Vagina (tissue), 2 donors: ENCODE data around the gene ATAD5. TPM values are rescaled to one million over a fixed set of nuclear protein-coding genes. Genes with fewer than 3 reads are reported as not detected.
"Not testable (repeated sequence)": the region's sequence is repeated elsewhere in the genome, so short reads cannot be mapped to it uniquely, and the experiment has no call there.

Source experiments
- DNase-seq, 2 donors: peaks; one replicate each; pipeline ENCODE4 v3.0.0-alpha.2; 2017; ENCODE audit errors: extremely low spot score in 2 of 2
- H3K27ac ChIP-seq: fragments of 200-600 bp; sonication (generic); one replicate; pipeline ENCODE4 v1.5.1; 2019
- H3K27me3 ChIP-seq: fragments of 200-600 bp; sonication (generic); one replicate; pipeline ENCODE4 v1.5.1; 2019
- H3K36me3 ChIP-seq, 2 donors: fragments of 200-600 bp; sonication (generic); one replicate each; pipeline ENCODE4 v1.5.1; 2017 to 2019
- H3K4me1 ChIP-seq: fragments of 200-600 bp; sonication (generic); one replicate; pipeline ENCODE4 v1.5.1; 2019
- H3K4me3 ChIP-seq, 2 donors: fragments of 200-600 bp; sonication (generic); 1 replicate in 1 of 2; 2 replicates in 1 of 2; pipeline ENCODE4 v1.5.1; 2016 to 2019
- H3K9me3 ChIP-seq: fragments of 200-600 bp; sonication (generic); one replicate; pipeline ENCODE4 v1.5.1; 2019
- CTCF ChIP-seq, 3 experiments: fragments of 450-650 bp in 2 of 3; fragments of 200-600 bp in 1 of 3; sonication (generic) in 1 of 3; IDR thresholded peaks; one replicate each; pipeline ENCODE4 v1.5.1; 2017 to 2019; ENCODE audit warnings: antibody characterized with exemption in 3 of 3, mild to moderate bottlenecking in 2 of 3, moderate library complexity in 2 of 3
- POLR2A ChIP-seq, 2 donors: fragments of 450-650 bp; IDR thresholded peaks; one replicate each; pipeline ENCODE4 v1.6.1; 2017; ENCODE audit warnings: antibody characterized with exemption in 2 of 2, mild to moderate bottlenecking in 2 of 2, moderate library complexity in 2 of 2
- POLR2AphosphoS5 ChIP-seq, 2 donors: sonication (generic); formaldehyde crosslinking; IDR thresholded peaks; one replicate each; pipeline ENCODE4 v1.9.0; 2017; ENCODE audit warnings: antibody characterized with exemption in 2 of 2, mild to moderate bottlenecking in 2 of 2, low read depth in 1 of 2; ENCODE audit not compliant: insufficient read depth in 1 of 2
- intact Hi-C: fragments of 100-400 bp; cut with DNase I; formaldehyde crosslinking; loops from one replicate; pipeline ENCODE4 v1.15.1; 2023
- total RNA-seq: library from RNA; depleted of rRNA; stranded (reverse); fragments of >200 nt; gene quantifications from one replicate; pipeline ENCODE4 v1.2.3, GENCODE V29; 2016

The ATAD5 gene
- total RNA-seq, 1 donor from 2014 or later, result 2.7 TPM

GRCh38 chr17:30905742-30906100 lies 74.0 kb downstream of the ATAD5 start:
- TF ChIP-seq POLR2A (IDR thresholded peaks at IDR 0.05), result no peak
- no peak for TF ChIP-seq POLR2AphosphoS5 (IDR thresholded peaks at IDR 0.05; ENCODE audit: insufficient read depth in 1 of 2, low read depth in 1 of 2)
- no peak for TF ChIP-seq CTCF (IDR thresholded peaks at IDR 0.05)

GRCh38 chr17:30906101-30906911 lies 74.5 kb downstream of the ATAD5 start, which contains the start of gene TEFM:
Gene TEFM (minus strand): TSS chr17:30906238. CDS start chr17:30906198, 40 bp downstream.
- intact Hi-C loops, result loop anchor here (2.0 kb wide), 1 partner anchor 64 kb away; the partner anchor contains the start of gene RNF135
- Histone ChIP-seq H3K27ac (peak within 1 kb of the TSS; percentile 67), H3K9me3 (no peaks in the 10 kb centered on the region), H3K4me1 (peaks cover 26% of the 10 kb centered on the region), H3K4me3 (peak within 1 kb of the TSS; percentile 71 to 80), H3K27me3 (no peaks in the 10 kb centered on the region), H3K36me3 (peaks cover 0 to 11% of the 10 kb centered on the region in 2 donors)
- DNase-seq, result peak in 1 of 2 donors; percentile 89
- TF ChIP-seq POLR2A (IDR thresholded peaks at IDR 0.05) (no peak), CTCF (IDR thresholded peaks at IDR 0.05) (no peak), POLR2AphosphoS5 (IDR thresholded peaks at IDR 0.05; ENCODE audit: insufficient read depth in 1 of 2, low read depth in 1 of 2) (peak; percentile 71 to 77)

More at GRCh38 chr17:30905742-30906100, 74.0 kb downstream of the ATAD5 start:
- Histone ChIP-seq H3K27me3 (no peaks in the 10 kb centered on the region), H3K4me1 (peaks cover 26% of the 10 kb centered on the region), H3K27ac (peak overlapping the region; percentile 67), H3K36me3 (peaks cover 0 to 11% of the 10 kb centered on the region in 2 donors), H3K4me3 (peak overlapping the region; percentile 71 to 80), H3K9me3 (no peaks in the 10 kb centered on the region)
- intact Hi-C loops, result loop anchor here (2.0 kb wide), 1 partner anchor 65 kb away; the partner anchor contains the start of gene RNF135
- DNase-seq, result no peak

GRCh38 chr17:30908717-30909420 lies 77.1 kb downstream of the ATAD5 start:
- H3K4me3 ChIP-seq, result no peak overlapping the region
- no peaks in the 10 kb centered on the region for H3K9me3 ChIP-seq
- no peak overlapping the region for H3K27ac ChIP-seq
- peaks cover 0 to 2% of the 10 kb centered on the region in 2 donors for H3K36me3 ChIP-seq
- DNase-seq, result no peak
- peaks cover 26% of the 10 kb centered on the region for H3K4me1 ChIP-seq
- no peaks in the 10 kb centered on the region for H3K27me3 ChIP-seq
- intact Hi-C loops, result no loop called here
- no peak for TF ChIP-seq CTCF (IDR thresholded peaks at IDR 0.05)
- no peak for TF ChIP-seq POLR2AphosphoS5 (IDR thresholded peaks at IDR 0.05; ENCODE audit: insufficient read depth in 1 of 2, low read depth in 1 of 2)
- TF ChIP-seq POLR2A (IDR thresholded peaks at IDR 0.05), result no peak

DNA sequence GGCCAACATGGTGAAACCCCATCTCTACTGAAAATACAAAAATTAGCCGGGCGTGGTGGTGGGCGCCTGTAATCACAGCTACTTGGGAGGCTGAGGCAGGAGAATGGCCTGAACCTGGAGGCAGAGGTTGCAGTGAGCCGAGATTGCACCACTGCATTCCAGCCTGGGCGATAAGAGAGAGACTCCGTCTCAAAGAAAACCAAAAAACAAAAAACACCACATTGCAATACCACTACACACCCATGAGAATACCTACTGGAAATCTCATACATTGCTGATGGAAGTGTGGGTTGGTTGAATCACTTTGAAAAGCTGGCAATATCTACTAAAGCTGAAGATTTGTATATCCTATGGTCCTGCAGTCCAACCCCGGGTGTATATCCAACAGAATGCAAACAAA lies 78.4 kb downstream of the ATAD5 start:
- intact Hi-C loops, H3K4me3 ChIP-seq, H3K9me3 ChIP-seq, H3K27me3 ChIP-seq, DNase-seq, H3K27ac ChIP-seq, H3K36me3 ChIP-seq: not testable (repeated sequence)
- peaks cover 18% of the 10 kb centered on the region for H3K4me1 ChIP-seq

DNA sequence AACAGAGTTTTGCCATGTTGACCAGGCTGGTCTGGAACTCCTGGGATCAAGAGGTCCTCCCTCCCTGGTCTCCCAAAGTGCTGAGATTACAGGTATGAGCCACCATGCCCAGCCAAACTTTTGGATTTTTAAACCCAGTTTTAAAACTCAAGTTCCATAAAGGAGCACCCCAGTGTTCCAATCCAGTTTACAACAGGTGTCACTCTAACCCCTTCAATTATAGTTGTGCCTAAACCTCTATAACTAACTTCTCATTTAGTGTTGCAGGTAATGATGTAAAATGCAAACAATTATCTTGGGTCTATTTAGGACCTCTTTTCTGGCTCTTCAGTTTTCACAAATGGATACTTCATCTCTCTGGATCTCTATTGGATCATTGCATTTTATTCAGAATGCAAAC lies 82.2 kb downstream of the ATAD5 start:
- Histone ChIP-seq H3K27ac (no peak overlapping the region), H3K4me3 (no peak overlapping the region), H3K4me1 (no peaks in the 10 kb centered on the region), H3K36me3 (no peaks in the 10 kb centered on the region), H3K27me3 (no peaks in the 10 kb centered on the region), H3K9me3 (no peaks in the 10 kb centered on the region)
- intact Hi-C loops, result no loop called here
- TF ChIP-seq POLR2AphosphoS5 (IDR thresholded peaks at IDR 0.05; ENCODE audit: insufficient read depth in 1 of 2, low read depth in 1 of 2), result no peak
- no peak for TF ChIP-seq POLR2A (IDR thresholded peaks at IDR 0.05)
- TF ChIP-seq CTCF (IDR thresholded peaks at IDR 0.05), result no peak
- no peak for DNase-seq
